GM13977 (cell line): ENCODE data around the gene MTCL3.

Experiments
- DNase-seq: peaks from one replicate; pipeline ENCODE4 v3.0.0; 2012; ENCODE audit warnings: low spot score
- CTCF ChIP-seq: IDR thresholded peaks from 2 replicates; pipeline ENCODE4 v1.5.1; 2012; ENCODE audit warnings: mild to moderate bottlenecking, control low read depth; ENCODE audit not compliant: insufficient read depth; ENCODE audit errors: extremely low read depth, missing control alignments
- in situ Hi-C: fragments of 300-500 bp; cut with MboI; formaldehyde crosslinking; loops from one replicate; pipeline ENCODE4 v1.12.0; 2022; ENCODE audit warnings: low sequenced_read_pairs, low pct_unique_long_range_greater_than_20kb, mixed read lengths, inconsistent platforms; ENCODE audit not compliant: unreplicated experiment

MTCL3 gene

GRCh38 chr6:127477658-127478057 lies 41.5 kb downstream of the MTCL3 start:
- no peak for DNase-seq
- TF ChIP-seq CTCF, result no peak
- in situ Hi-C loops, result loop anchor here (10.0 kb wide), 1 partner anchor 47 kb away; no protein-coding TSS in a partner anchor

- DNase-seq, result no peak
- in situ Hi-C loops, result loop anchor here (10.0 kb wide), 1 partner anchor 49 kb away; no protein-coding TSS in a partner anchor
- TF ChIP-seq CTCF, result no peak
These were observed 43.3 kb downstream of the MTCL3 start for GRCh38 chr6:127475823-127476176.

- TF ChIP-seq CTCF, result no peak
- no peak for DNase-seq
- in situ Hi-C loops, result loop anchor here (10.0 kb wide), 1 partner anchor 50 kb away; no protein-coding TSS in a partner anchor
These were observed 43.9 kb downstream of the MTCL3 start for GRCh38 chr6:127475135-127475822.

GRCh38 chr6:127471379-127472255 lies 47.5 kb downstream of the MTCL3 start:
- no peak for TF ChIP-seq CTCF
- in situ Hi-C loops, result loop anchor here (10.0 kb wide), 1 partner anchor 53 kb away; no protein-coding TSS in a partner anchor
- no peak for DNase-seq

GRCh38 chr6:127468936-127469335 lies 50.2 kb downstream of the MTCL3 start:
- in situ Hi-C loops, result no loop called here
- no peak for DNase-seq
- no peak for TF ChIP-seq CTCF

GRCh38 chr6:127466416-127466815 lies 52.7 kb downstream of the MTCL3 start:
- in situ Hi-C loops, result no loop called here
- TF ChIP-seq CTCF, result no peak
- DNase-seq, result no peak
